CD14-positive monocyte (primary cell): ENCODE data around the gene SAMSN1. TPM values are rescaled to one million over a fixed set of nuclear protein-coding genes. Genes with fewer than 3 reads are reported as not detected.
"Not testable (repeated sequence)": the region's sequence is repeated elsewhere in the genome, so short reads cannot be mapped to it uniquely, and the experiment has no call there.

Experiments used
- DNase-seq, 3 donors: peaks; one replicate each; pipeline ENCODE4 v3.0.0-alpha.2; 2011 to 2022
- H2AFZ ChIP-seq: 2 replicates; pipeline ENCODE4 v1.6.0; 2012; ENCODE audit warnings: mild to moderate bottlenecking, low read depth, low read length, inconsistent platforms; ENCODE audit not compliant: insufficient read depth, poor library complexity, severe bottlenecking
- H3K27ac ChIP-seq, 2 donors: 1 replicate in 1 of 2; 2 replicates in 1 of 2; pipeline ENCODE4 v1.5.1; 2012 to 2013; ENCODE audit warnings: low read length in 2 of 2, control low read depth in 1 of 2, inconsistent platforms in 1 of 2, low read depth in 1 of 2, mild to moderate bottlenecking in 1 of 2
- H3K27me3 ChIP-seq, 2 donors: one replicate each; pipeline versions ENCODE4 v1.6.0 to v1.6.1; 2011 to 2013; ENCODE audit warnings: low read length in 2 of 2; ENCODE audit not compliant: control insufficient read depth in 2 of 2, insufficient read depth in 2 of 2
- H3K36me3 ChIP-seq, 2 donors: replicated peaks in 1 of 2; 1 replicate in 1 of 2; 2 replicates in 1 of 2; pipeline versions ENCODE4 v1.5.1 to v1.6.1; 2012 to 2013; ENCODE audit warnings: low read length in 2 of 2, control low read depth in 1 of 2, inconsistent platforms in 1 of 2, mild to moderate bottlenecking in 1 of 2; ENCODE audit not compliant: insufficient read depth in 2 of 2, control insufficient read depth in 1 of 2
- H3K4me1 ChIP-seq, 2 donors: 1 replicate in 1 of 2; 2 replicates in 1 of 2; pipeline versions ENCODE4 v1.5.1 to v1.6.1; 2012 to 2013; ENCODE audit warnings: low read length in 2 of 2, control low read depth in 1 of 2, inconsistent platforms in 1 of 2, mild to moderate bottlenecking in 1 of 2, moderate library complexity in 1 of 2; ENCODE audit not compliant: insufficient read depth in 2 of 2, control insufficient read depth in 1 of 2
- H3K4me2 ChIP-seq: replicated peaks from 2 replicates; pipeline ENCODE3; 2012; ENCODE audit warnings: low read length, moderate library complexity, mild to moderate bottlenecking; ENCODE audit not compliant: poor library complexity, severe bottlenecking; ENCODE audit errors: extremely low read depth
- H3K4me3 ChIP-seq, 3 experiments: fragments of 200-600 bp in 1 of 3; sonication (generic) in 1 of 3; replicated peaks in 1 of 3; 1 replicate in 2 of 3; 2 replicates in 1 of 3; pipeline ENCODE4 v1.5.1; 2011 to 2013; ENCODE audit warnings: low read length in 3 of 3, mild to moderate bottlenecking in 3 of 3, control low read depth in 2 of 3, low read depth in 2 of 3, inconsistent platforms in 1 of 3, moderate library complexity in 1 of 3
- H3K79me2 ChIP-seq: 2 replicates; pipeline ENCODE4 v1.6.0; 2012; ENCODE audit warnings: mild to moderate bottlenecking, control low read depth, inconsistent platforms, low read length, moderate library complexity; ENCODE audit not compliant: insufficient read depth
- H3K9ac ChIP-seq: 2 replicates; pipeline ENCODE4 v1.6.0; 2017; ENCODE audit warnings: low read length, mild to moderate bottlenecking; ENCODE audit not compliant: insufficient read depth, poor library complexity, severe bottlenecking
- H3K9me3 ChIP-seq, 2 donors: replicated peaks in 1 of 2; 1 replicate in 1 of 2; 2 replicates in 1 of 2; pipeline versions ENCODE4 v1.5.1 to v1.6.1; 2012 to 2013; ENCODE audit warnings: low read length in 2 of 2, control low read depth in 1 of 2; ENCODE audit not compliant: control insufficient read depth in 1 of 2, insufficient read depth in 1 of 2
- H4K20me1 ChIP-seq: 2 replicates; pipeline ENCODE4 v1.6.0; 2012; ENCODE audit warnings: mild to moderate bottlenecking, low read length, control low read depth, moderate library complexity; ENCODE audit not compliant: insufficient read depth
- H3K27ac Mint-ChIP-seq, 7 donors: one replicate each; pipeline ENCODE4 v1.8.0; 2020; ENCODE audit warnings: mild to moderate bottlenecking in 7 of 7, mixed read lengths in 7 of 7, moderate library complexity in 6 of 7, inconsistent platforms in 2 of 7
- H3K27me3 Mint-ChIP-seq, 3 donors: one replicate each; pipeline ENCODE4 v1.8.0; 2021 to 2022; ENCODE audit warnings: low read depth in 3 of 3, mild to moderate bottlenecking in 3 of 3, mixed read lengths in 3 of 3, moderate library complexity in 3 of 3, inconsistent platforms in 1 of 3
- H3K36me3 Mint-ChIP-seq, 2 donors: one replicate each; pipeline ENCODE4 v1.8.0; 2020; ENCODE audit warnings: mixed read lengths in 2 of 2, inconsistent platforms in 1 of 2, mild to moderate bottlenecking in 1 of 2
- H3K4me1 Mint-ChIP-seq: one replicate; pipeline ENCODE4 v1.8.0; 2020; ENCODE audit warnings: mild to moderate bottlenecking, mixed read lengths
- H3K4me3 Mint-ChIP-seq, 2 donors: one replicate each; pipeline ENCODE4 v1.8.0; 2020; ENCODE audit warnings: mild to moderate bottlenecking in 2 of 2, mixed read lengths in 2 of 2, moderate library complexity in 1 of 2
- H3K9me3 Mint-ChIP-seq, 7 donors: one replicate each; pipeline ENCODE4 v1.8.0; 2020 to 2022; ENCODE audit warnings: mixed read lengths in 7 of 7, mild to moderate bottlenecking in 6 of 7, moderate library complexity in 6 of 7, inconsistent platforms in 2 of 7
- CTCF ChIP-seq: fragments of 200-600 bp; IDR thresholded peaks from one replicate; pipeline ENCODE4 v1.8.0; 2022; ENCODE audit warnings: antibody characterized with exemption, mild to moderate bottlenecking
- WGBS: methylation state at CpG from one replicate; pipeline ENCODE4 v1.1.5; 2013; ENCODE audit warnings: missing lambda C conversion rate; ENCODE audit not compliant: insufficient coverage; 5-methylcytosine and 5-hydroxymethylcytosine counted together
- intact Hi-C, 2 donors: fragments of 100-400 bp; cut with micrococcal nuclease; formaldehyde crosslinking; loops; one replicate each; pipeline versions ENCODE4 v1.15.0 to v1.15.1; 2023
- polyA plus RNA-seq, 3 donors: library from polyadenylated mRNA; depleted of rRNA in 1 of 3; unstranded in 2 of 3; stranded (reverse) in 1 of 3; fragments of 300-500 nt in 2 of 3; fragments of >200 nt in 1 of 3; fragmentation: Illumina TruSeq in 2 of 3; gene quantifications; 1 replicate in 2 of 3; 2 replicates in 1 of 3; pipeline ENCODE4 v1.2.3, GENCODE V29; 2012 to 2021

Gene SAMSN1
- polyA plus RNA-seq, 3 donors = 20.9 to 38.6 (median 31.0) TPM

GRCh38 chr21:14513804-14514203 lies 32.3 kb downstream of the SAMSN1 start:
- Mint-ChIP-seq H3K4me3 (no peak overlapping the region), H3K27ac (no peak overlapping the region), H3K27me3 (no peaks in the 10 kb centered on the region), H3K36me3 (peaks cover 88 to 94% of the 10 kb centered on the region in 2 donors), H3K9me3 (peaks cover 5 to 14% (median 10%) of the 10 kb centered on the region in 7 donors), H3K4me1 (peaks cover 18% of the 10 kb centered on the region)
- H3K9me3 ChIP-seq = peaks cover 0 to 2% of the 10 kb centered on the region in 2 donors
- peaks cover 0 to 4% of the 10 kb centered on the region in 2 donors for H3K4me1 ChIP-seq
- no CpG with 5 or more reads among the region's 1 CpG for WGBS
- no peak overlapping the region for H3K27ac ChIP-seq
- H3K4me2 ChIP-seq = no peak overlapping the region
- intact Hi-C loops = no loop called here
- H2AFZ ChIP-seq = no peak overlapping the region
- no peak overlapping the region for H3K4me3 ChIP-seq
- DNase-seq = no peak
- peaks cover 33% of the 10 kb centered on the region for H3K79me2 ChIP-seq
- no peaks in the 10 kb centered on the region for H3K27me3 ChIP-seq
- H4K20me1 ChIP-seq = no peaks in the 10 kb centered on the region
- no peak for TF ChIP-seq CTCF
- H3K36me3 ChIP-seq = peaks cover 67 to 95% of the 10 kb centered on the region in 2 donors
- H3K9ac ChIP-seq = no peak overlapping the region

- H3K4me1 Mint-ChIP-seq = peaks cover 15% of the 10 kb centered on the region
Observed at GRCh38 chr21:14506859-14507457, 39.2 kb downstream of the SAMSN1 start.

More at GRCh38 chr21:14506859-14507457, 39.2 kb downstream of the SAMSN1 start:
- not testable (repeated sequence) for H3K27ac ChIP-seq, H3K27ac Mint-ChIP-seq, H3K27me3 ChIP-seq, DNase-seq, H2AFZ ChIP-seq, H3K4me1 ChIP-seq, H3K9me3 ChIP-seq, H3K9ac ChIP-seq, H3K4me3 ChIP-seq, H3K4me2 ChIP-seq, H3K4me3 Mint-ChIP-seq, H3K27me3 Mint-ChIP-seq, H4K20me1 ChIP-seq
- H3K79me2 ChIP-seq = peaks cover 59% of the 10 kb centered on the region
- Mint-ChIP-seq H3K36me3 (peaks cover 95 to 98% of the 10 kb centered on the region in 2 donors), H3K9me3 (peaks cover 6 to 20% (median 10%) of the 10 kb centered on the region in 7 donors)
- intact Hi-C loops = loop anchor here in 1 of 2 donors (10.0 kb wide), 1 partner anchor 228 kb away; no protein-coding TSS in a partner anchor
- H3K36me3 ChIP-seq = peaks cover 80 to 100% of the 10 kb centered on the region in 2 donors
- no CpG with 5 or more reads among the region's 2 CpGs for WGBS
